DMS79 (cell line): ENCODE data around the gene PMEL.
"Not testable (repeated sequence)": the region's sequence is repeated elsewhere in the genome, so short reads cannot be mapped to it uniquely, and the experiment has no call there.

Experiments used
- DNase-seq: peaks from one replicate; lab custom pipeline; 2025; lab: John Stamatoyannopoulos, UW

Gene PMEL

GRCh38 chr12:55922126-55922525, 43.7 kb downstream of the PMEL start:
- DNase-seq, result no peak

GRCh38 chr12:55919032-55919431, 46.8 kb downstream of the PMEL start:
- DNase-seq, result not testable (repeated sequence)

GRCh38 chr12:55915482-55915859, 50.4 kb downstream of the PMEL start:
- DNase-seq, result no peak

- no peak for DNase-seq
Observed at GRCh38 chr12:55912908-55913307, 52.9 kb downstream of the PMEL start.

DNA sequence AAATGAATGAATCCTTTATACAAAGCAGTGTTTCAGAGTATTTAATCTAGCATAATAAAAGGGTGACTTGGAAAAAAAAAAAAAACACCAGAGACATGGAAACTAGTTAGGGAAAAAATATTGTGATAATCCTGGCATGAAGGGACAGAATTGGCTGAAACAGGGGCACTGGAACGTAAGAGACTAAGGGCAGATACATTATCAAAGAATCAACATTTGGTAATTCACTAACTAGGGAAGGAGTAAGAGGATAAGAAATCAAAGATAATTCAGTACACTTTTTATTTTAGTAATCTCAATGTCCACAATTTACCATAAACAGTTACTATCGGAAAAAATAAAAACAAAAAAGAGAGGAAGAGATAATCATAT, 56.3 kb downstream of the PMEL start:
- DNase-seq, result no peak

DNA sequence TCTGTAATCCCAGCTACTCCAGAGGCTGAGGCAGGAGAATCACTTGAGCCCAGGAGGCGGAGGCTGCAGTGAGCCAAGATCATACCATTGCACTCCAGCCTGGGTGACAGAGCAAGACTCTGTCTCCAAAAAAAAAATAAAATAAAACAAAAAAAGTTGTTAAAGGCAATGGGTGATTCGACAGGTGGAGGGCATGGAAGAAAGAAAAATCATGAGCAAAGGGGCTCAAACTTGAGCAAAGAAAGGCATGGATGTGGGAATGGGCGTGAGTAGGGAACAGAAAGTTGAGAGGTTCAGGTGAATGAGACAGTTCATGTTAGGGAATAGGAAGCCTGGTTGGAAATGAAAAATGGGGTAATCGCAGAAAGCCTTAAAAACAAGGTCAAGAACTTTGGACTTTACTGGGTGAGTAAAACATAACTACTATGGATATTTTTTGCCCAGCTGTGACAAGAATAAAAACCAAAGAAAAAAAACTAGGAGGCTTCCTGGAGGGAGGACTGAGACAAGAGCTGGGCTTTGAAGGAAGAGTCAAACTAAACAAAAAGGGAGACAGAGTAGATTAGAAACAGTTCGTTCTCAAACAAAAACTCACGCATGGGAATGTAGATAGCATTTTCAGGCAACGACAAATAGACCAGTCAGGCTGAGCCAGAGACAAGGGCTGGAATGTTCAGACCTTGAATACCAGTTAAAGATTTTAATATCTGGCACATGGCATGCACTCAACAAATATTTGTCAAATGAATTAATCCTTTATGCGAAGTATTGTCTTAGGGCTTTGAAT, 56.9 kb downstream of the PMEL start:
- DNase-seq, result no peak

- DNase-seq, result no peak
Observed at GRCh38 chr12:55906056-55906455, 59.8 kb downstream of the PMEL start.
